Measurements from ENCODE around the gene MYADML2.
"Not testable (repeated sequence)": the region's sequence is repeated elsewhere in the genome, so short reads cannot be mapped to it uniquely, and the experiment has no call there.

Gene MYADML2

DNA sequence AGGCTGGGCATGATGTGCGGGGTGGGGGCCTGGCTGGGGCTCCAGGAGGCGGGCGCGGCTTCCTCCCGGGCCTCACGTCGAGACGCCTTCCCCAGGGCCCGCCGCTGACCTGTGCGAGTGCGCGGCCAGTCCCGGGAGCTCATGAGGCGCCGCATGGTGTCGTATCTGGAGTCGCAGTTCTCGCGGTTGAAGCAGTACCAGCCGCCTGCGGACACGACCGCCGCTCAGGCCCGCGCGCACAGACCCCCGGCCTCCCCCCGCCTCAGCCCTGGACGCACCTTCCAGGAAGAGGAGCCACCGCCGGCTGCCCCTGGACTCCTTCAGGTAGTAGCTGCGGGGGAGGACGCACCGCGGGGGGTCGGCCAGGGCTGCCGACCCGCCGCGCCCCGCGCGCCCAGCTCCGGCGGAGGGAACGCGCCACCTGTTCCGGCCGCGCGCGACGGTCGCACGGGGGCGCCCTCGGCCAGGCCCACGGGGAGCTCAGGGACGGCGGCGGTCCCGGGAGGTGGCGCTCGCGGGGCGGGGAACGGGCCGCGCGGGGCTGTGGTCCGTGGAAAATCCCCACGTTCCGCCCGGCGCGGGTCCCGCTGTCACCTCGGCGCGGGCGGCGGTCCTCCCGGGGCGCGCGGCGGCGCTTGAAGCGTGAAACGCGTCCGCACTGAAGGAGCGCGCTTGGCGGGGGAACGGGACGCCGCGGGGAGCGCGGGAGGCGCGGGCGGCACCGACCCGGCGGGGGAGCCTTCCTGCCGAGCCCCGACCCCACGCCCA lies 12.5 kb upstream of the MYADML2 start:
- DNase-seq (ENCODE audit: low spot score) (peak; percentile 83), FAIRE-seq (peak; percentile 71)

DNA sequence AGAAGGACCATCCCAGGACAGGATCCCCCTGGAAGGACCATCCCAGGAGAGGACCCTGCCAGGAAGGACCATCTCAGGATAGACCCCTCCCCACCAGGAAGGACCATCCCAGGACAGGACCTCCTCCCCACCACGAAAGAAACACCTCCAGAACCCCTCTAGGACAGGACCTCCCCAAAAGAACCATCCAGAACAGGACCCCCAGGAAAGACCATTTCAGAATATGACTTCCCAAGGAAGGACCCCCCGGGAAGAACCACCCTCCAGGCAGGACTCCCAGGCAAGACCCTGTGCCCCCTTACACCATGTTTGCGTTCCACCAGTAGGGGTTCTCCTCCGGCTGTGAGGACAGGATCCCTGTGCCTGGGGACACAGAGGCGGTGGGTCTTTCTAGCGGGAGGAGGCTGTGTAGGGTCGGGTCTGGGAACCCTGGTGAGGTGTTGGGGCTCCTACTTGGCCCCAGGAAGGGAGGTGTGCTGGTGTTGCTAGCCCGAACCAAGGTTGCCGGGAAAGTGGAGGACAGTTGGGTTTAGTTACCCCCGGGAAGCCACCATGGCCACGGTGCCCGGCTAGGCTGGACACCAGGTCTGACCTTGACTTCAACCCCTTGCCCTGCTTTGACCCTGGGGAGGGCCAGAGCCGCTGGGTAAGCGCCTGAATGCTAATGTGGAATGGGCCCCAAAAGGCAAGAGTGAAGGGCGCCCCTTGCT lies 11.8 kb upstream of the MYADML2 start:
- DNase-seq (ENCODE audit: low spot score) = no peak
- no peak for FAIRE-seq

DNA sequence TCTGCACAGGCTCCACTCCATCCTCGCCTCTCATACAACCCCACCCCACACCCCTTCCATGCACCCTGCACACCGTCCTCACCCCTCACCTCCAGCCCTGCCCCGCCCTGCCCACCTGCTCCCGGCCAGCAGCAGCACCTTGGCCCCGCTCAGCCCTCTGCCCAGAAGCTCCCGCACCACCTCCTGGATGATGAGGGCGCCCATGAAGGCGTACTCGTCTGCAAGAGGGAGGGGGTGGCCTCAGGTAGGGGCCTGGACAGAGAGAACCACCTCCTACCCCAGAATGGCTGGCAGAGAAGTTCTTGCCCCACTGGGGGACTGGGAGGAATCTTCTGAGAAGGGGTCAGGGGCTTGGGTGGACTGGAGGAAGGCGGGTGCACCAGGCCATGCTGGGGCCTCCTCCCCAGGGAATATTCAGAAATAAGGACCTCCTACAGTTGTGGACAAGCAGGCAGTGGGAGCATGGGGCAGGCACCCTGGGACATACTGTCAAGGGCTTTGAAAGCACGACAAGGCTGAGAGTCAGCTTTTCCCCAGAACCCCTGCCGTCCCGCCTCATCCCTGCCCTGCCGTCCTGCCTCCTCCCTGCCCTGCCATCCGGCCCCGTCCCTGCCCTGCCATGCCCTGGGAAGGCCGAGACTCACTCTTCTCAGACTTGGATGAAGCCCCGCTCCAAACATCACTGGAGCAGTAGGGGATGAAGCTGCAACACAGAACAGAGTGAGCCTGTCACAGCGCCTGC lies 10.8 kb upstream of the MYADML2 start:
- DNase-seq (ENCODE audit: low spot score) = no peak
- FAIRE-seq = no peak

DNA sequence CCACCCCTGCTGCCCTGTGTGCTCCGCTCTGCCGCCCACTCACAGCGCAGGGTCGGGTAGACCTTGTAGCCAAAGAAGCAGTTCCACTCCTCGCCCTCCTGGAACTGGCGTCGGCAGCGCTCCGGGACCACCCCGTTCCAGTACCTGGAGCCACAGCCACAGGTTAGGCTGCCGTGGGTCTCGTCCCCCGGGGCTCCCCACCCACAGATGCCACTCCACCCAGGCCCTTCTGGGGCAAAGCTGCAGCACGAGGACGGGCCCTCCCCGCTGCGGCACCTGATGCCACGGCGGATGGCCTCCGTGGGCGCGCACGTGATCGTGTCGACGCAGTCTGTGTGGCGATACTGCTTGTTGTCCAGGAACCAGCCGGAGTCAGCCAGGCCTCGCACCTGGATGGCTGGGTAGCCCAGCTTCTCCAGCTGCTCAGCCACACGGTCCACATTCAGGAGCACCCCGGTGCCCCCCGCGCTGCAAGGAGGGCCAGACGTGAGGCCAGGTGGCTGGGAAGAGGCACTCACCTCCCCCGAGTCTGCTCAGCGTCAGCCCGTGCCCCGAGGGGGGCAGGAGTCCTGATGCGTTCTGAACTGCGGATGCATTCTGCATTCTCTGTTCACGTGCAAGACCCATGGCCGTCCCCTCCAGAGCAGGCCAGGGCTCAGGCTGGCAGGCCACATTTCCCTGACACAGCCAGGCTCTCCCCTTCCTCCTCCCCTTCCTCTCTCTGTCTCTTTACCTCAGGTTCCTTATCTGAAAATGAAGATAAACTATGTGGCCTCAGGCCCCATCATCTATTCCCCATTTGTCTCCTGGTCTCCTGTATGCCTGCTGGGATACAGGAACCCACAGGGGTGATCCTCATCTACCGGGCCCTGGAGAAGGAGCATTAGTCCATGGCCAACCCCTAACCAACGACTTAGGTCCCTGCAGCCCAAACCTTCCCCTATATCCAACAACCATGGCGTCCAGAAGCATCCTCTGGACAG lies 9.9 kb upstream of the MYADML2 start:
- FAIRE-seq (peak; percentile 27), DNase-seq (ENCODE audit: low spot score) (no peak)

DNA sequence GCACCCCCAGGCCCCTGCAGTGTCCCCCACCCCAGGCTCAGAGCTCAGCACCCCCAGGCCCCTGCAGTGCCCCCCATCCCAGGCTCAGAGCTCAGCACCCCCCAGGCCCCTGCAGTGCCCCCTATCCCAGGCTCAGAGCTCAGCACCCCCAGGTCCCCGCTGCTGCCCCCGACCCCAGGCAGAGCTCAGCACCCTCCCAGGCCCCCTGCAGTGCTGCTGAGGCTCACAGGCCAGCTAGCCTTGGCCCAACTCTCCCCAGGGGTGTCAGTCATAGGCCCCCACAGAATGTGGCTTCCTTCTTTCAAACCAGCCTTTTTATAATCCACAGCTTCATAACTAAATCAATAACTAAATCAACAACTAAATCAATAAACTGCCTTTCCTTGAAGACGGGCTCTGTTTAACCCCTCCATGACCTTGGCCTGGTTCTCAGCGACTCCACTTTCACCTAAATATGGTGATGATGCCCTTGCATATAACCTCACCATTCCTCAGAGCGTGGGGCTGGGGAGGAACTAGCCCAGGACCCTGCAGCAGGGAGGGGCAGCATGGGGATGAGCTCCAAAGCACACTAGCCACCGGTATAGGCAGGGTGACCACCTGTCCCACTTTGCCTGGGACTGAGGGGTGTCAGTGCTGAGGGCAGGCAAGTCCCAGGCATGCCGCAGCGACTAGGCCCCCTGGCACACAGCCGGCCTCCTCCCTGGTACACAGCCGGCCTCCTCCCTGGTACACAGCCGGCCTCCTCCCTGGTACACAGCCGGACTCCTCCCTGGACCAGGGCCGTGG lies 8.9 kb upstream of the MYADML2 start:
- FAIRE-seq (no peak), DNase-seq (ENCODE audit: low spot score) (no peak)

DNA sequence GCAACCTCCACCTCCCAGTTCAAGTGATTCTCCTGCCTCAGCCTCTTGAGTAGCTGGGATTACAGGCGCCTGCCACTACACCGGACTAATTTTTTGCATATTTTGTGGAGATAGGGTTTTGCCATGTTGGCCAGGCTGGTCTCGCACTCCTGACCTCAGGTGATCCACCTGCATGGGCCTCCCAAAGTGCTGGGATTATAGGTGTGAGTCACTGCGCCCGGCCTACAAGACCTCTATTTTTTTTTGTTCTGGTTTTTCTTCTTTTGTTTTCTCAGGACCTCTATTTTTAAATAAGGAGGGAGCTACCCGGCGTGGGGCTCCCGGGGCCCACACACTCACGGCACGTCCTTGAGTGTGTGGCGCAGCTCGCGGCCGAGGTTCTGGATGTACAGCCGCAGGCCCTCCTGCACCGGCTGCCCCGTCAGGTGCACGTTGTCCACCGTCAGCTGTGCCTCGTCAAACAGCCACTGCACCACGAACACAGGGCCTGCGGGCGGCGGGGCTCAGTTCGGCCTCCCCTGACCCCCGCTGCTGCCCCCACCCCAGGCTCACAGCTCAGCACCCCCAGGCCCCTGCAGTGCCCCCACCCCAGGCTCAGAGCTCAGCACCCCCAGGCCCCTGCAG lies 8.1 kb upstream of the MYADML2 start:
- no peak for DNase-seq (ENCODE audit: low spot score)

DNA sequence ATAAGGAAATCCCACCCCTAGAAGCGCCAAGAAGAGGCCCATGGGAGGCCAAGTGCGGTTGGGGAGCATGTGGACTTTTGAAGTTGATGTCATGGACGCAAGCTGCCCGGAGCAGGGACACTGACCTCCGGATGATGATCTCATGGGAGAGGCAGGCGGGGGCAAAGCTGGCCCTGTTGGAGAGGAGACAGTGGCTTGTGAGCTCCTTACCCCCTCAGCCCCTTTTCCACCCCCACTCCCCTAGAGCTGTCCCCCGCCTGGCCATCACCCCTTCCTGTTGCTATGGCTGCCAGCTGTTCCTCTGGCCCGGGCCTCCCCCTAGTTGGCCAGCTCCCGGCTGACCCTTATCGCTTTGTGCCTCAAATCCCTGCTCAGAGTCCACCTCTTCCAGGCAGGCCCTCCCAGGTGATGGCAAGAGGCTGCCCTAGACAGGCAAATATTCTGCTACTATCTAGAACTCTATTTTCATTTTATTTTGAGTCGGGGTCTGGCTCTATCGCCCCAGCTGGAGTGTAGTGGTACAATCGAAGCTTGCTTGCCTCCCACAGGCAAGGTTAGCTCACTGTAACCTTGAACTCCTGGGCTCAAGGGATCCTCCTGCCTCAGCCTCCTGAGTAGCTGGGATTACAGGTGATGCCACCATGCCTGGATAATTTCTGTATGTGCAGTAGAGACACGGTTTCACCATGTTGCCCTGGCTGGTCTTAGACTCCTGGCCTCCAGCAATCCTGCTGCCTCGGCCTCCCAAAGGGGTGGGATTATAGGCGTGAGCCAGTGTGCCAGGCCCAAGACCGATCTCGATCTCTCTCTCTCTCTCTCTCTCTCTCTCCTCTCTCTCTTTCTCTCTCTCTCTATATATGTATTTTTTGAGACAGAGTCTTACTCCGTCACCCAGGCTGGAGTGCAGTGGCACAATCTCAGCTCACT lies 7.4 kb upstream of the MYADML2 start:
- no peak for FAIRE-seq

More for the DNA sequence above, 8.1 kb upstream of the MYADML2 start:
- FAIRE-seq = no peak

DNA sequence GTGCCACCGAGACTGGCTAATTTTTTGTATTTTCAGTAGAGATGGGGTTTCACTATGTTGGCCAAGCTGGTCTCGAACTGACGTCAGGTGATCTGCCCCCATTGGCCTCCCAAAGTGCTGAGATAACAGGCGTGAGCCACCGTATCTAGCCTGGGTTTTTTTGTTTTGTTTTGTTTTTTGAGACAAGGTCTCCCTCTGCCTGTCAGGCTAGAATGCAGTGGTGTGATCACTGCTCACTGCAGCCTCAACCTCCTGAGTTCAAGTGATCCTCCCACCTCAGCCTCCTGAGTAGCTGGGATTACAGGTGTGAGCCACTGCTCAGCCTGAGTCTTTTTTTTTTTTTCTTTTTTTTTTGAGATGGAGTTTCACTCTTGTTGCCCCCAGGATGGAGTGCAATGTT lies 6.4 kb upstream of the MYADML2 start:
- not testable (repeated sequence) for FAIRE-seq; DNase-seq (ENCODE audit: low spot score)

More for the DNA sequence above, 7.4 kb upstream of the MYADML2 start:
- no peak for DNase-seq (ENCODE audit: low spot score)

DNA sequence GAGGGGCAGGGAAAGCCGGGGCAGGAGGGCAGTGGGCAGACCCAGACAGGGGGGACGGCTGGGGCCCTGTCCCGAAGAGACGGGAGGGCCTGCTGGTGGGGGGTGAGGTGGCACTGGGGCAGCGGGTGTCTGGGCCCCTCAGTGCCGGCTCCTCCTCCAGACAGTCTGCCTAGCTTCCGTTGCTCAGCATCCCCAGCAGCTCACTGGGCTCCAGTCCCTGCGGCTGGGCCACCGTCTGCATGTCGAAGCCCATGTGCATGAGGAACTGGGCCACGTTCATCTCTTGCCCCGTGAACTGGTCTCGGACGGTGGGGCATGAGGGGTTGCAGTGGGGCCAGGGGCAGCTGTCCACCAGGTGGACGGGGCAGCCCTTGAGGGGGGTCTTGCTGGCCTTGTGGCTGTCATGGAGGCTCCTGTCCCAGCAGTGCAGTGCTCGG lies 5.8 kb upstream of the MYADML2 start:
- FAIRE-seq (no peak), DNase-seq (ENCODE audit: low spot score) (no peak)

DNA sequence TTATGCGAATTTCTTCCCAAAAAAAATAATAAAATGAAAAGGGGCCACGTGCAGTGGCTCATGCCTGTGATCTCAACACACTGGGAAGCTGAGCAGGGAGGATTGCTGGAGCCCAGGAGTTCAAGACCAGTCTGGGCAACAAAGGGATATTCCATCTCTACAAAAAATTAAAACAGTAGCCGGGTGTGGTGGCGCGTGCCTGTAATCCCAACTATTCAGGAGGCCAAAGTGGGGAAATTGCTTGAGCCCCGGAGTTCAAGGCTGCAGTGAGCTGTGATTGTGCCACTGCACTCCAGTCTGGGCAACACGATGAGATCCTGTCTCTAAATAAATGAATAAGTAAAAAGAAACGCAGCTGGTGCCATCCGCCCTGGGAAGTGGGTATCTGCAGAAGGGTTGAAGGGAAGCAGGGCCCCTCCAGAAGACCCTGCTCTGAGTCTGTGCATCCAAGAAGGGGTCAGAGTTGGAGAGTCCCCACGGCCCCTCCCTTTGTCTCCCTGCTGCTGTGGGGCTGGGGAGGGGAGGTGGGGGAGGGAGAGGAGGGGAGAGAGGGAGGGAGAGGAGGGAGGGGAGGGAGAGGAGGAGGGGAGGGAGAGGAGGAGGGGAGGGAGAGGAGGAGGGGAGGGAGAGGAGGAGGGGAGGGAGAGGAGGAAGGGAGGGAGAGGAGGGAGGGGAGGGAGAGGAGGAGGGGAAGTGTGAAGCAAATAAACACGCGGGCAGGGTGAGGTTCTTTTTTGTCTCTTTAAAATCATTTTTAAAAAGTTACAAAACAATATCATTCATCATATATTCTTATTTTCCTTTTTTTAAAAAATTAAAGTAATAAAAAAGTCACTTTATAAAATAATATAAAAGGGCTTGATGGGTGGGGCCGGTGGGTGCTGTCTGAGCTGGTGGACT lies 5.0 kb upstream of the MYADML2 start:
- FAIRE-seq = no peak
- DNase-seq (ENCODE audit: low spot score) = no peak

DNA sequence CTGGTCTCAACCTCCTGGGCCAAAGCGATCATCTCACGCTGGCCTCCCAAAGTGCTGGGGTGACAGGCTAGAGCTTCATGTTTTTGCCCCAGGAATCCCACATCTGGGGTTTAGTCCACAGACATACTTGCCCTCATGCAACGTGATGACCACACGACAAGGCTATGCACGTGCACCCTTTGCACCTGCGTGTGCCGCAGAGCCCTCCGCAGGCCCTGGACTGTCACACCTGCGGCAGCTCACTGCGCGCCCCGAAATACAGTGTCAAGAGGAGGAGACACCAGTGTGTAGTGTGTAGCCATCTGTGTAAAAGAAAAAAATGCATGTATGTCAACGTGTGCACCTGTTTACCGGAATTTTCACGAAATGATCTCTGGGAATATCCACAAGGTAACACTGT lies 3.5 kb upstream of the MYADML2 start:
- DNase-seq (ENCODE audit: low spot score) (no peak), FAIRE-seq (no peak)

DNA sequence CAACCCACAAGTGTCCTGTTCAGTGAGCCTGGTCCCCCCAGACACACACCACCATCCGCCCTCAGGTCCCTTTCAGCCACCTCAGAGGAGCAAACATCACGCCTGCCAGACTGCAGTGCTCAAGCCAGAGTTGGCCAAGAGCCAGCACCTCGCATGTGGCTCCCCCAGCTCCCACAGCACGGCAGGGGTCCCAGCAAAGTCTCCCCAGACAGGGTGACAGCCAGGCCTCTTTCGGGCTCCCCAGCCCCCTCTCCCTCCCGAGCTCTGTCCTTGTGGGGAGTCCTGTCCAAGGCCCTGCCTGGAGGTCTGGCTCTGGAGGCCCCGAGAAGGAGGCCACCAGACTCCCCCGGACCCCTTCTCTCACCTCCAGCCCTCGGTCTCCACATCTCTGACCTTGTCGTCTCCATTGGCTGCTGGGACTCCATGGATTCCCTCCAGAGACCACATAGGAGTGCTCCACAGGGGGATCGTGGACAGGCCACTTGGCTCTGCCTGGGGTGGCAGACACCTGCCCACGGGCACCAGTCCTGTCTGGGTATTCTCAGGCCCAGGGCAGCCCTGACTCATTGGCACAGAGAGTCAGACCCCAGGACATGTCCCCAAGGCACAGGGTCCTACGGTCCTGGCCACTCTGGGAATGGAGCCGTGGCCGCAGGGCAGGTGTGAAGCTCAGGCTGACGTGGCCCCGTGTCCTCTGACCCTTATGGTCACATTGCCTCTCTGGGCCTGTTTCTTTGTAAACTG lies 1.8 kb upstream of the MYADML2 start:
- DNase-seq (ENCODE audit: low spot score) (no peak), FAIRE-seq (no peak)

DNA sequence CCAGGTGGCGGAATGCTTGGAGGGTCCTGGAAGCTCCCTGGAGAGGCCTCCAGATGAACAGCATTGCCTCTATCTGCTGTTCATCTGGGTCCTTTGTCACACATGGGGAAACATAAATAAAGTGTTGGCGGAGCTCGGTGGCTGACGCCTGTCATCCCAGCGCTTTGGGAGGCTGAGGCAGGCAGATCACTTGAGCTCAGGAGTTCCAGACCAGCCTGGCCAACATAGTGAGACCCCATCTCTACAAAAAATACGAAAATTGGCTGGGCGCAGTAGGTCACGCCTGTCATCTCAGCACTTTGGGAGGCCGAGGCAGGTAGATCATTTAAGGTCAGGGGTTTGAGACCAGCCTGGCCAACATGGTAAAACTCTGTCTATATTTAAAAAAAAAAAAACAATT lies 2.2 kb downstream of the MYADML2 start:
- FAIRE-seq (no peak), DNase-seq (ENCODE audit: low spot score) (no peak)

DNA sequence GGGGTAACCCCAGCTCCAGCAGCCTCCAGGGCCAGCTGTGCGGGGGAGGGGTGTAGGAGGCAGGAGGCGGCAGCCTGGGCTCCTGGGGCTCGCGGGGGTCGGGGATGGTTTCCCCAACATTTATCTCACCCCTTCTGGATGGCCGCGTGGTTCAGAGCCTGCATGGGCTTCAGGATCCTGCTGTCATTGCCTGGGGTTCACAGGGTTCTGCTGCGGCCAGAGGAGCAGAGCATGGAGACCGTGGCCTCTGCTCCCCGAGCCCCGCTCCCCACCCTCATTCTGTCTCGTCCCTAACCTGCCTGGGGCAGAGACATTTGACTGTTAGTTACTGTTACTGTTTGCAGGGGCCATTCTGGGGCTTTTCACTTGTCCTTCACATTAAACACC lies 4.9 kb downstream of the MYADML2 start:
- DNase-seq (ENCODE audit: low spot score) = no peak
- FAIRE-seq = no peak

DNA sequence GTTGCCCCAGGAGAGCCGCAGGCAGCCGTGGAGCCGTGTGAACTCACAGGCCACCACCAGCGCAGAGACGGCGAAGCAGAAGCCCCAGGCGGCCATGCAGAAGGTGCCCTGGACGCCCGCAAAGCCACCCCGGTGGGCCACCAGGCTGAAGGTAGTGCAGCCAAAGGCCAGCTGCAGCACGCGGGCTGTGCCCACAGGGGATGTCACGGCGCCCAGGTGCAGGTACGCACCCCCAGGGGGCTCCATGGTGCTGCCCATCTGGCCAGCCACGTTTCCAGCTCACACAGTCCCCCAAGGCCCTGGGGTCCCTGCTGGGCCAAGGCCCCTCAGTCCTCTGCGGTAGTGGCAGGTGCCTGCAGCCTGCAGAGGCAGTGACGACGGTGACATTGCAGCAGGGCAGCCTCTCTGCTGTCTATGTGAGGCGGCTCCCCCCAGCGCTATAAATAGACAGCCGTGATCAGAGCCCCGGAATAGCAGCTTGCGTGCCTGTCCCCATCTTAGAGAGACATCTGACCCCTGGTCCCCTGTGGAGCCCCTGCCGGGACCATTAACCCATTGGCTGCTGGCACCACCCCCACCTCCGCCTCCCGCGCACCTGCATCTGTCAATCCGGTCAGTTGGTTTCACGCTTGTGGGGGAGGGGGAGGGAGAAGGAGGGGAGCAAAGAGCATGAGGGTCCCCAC lies 5.4 kb downstream of the MYADML2 start:
- no peak for FAIRE-seq
- no peak for DNase-seq (ENCODE audit: low spot score)

Data from urothelium cell line (cell line).